SIG-M5 (cell line): ENCODE data around the gene MPV17L2.
"Not testable (repeated sequence)": the region's sequence is repeated elsewhere in the genome, so short reads cannot be mapped to it uniquely, and the experiment has no call there.

ENCODE experiments used
- DNase-seq: peaks from one replicate; lab custom pipeline; 2025; lab: John Stamatoyannopoulos, UW

The MPV17L2 gene

DNA sequence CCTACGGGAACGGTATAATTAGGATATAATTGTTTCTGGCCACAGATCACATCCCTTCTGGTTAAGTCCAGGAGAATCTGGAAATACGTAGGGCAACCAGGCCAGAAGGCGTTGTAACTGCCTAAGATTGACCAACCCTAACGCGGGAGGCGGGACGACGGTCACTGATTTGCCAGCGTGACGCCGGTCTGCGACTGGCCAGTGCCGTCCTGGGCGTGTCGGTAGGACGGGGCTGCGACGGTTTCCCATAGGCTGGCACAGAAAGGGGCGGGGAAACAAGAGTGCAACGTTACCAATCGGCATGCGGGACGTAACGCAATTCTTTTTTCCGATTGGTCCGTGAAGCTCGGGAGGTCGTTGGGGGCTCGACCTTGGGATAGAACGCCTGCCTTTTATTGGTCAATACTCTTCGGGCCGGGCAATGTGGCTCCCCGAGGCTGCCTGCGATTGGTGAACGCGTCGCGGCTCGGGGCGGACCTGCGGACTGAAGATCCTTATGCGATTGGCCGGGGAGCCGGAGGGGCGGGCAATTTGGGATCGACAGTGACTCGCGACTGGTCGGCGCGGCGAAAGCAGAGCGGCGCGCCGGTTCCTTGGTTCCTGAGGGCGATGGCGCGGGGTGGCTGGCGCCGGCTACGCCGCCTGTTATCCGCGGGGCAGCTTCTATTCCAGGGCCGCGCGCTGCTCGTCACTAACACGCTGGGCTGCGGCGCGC is at the start of gene MPV17L2:
TSS of gene MPV17L2 (plus strand) at position 546 of the 715 bp plus-strand sequence. CDS start at position 610, 64 bp downstream.
- peak; percentile 99 for DNase-seq

DNA sequence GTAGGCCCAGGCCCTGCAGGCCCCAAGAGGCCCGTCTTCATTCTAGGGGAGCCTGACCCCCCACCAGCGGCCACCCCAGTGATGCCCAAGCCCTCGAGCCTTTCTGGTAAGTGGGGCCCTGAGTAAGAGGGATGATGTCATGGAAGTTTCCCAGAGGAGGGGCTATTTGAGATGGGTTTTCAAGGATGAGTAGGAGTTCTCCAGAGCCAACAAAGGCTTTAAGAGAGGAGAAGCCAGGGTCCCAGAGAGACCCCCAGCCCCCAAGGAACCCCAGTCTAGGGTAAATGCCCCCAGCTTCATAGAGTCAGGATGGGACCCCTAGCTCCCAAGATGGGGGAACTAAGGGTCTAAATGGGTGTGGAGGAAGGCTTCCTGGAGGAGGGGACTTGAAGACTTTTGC is 49.1 kb upstream of the MPV17L2 start:
- no peak for DNase-seq

DNA sequence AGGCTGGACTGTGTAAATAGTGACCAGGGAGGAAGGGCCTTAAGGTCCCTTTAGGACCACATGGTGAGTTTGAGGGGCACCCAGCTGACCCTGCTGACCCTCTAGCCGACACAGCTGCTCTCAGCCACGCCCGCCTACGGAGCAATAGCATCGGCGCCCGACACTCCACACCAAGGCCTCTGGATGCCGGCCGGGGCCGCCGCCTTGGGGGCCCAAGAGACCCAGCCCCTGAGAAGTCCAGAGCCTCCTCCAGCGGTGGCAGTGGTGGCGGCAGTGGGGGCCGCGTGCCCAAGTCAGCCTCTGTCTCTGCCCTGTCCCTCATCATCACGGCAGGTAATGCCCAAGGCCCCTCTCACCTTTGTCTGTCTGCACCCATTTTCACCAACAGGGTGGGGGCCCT is 48.7 kb upstream of the MPV17L2 start:
- no peak for DNase-seq

DNA sequence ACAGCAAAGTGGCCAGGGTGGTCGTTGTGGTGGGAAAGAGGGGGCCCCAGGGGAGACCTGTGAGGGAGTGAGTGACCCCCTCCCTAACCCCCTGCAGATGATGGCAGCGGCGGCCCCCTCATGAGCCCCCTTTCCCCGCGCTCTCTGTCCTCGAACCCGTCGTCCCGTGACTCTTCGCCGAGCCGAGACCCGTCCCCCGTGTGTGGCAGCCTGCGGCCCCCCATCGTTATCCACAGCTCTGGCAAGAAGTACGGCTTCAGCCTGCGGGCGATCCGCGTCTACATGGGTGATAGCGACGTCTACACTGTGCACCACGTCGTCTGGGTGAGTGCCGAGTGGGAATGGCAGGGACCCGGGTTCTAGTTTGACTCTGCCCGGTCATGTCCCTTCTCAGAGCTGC is 48.1 kb upstream of the MPV17L2 start:
- no peak for DNase-seq

DNA sequence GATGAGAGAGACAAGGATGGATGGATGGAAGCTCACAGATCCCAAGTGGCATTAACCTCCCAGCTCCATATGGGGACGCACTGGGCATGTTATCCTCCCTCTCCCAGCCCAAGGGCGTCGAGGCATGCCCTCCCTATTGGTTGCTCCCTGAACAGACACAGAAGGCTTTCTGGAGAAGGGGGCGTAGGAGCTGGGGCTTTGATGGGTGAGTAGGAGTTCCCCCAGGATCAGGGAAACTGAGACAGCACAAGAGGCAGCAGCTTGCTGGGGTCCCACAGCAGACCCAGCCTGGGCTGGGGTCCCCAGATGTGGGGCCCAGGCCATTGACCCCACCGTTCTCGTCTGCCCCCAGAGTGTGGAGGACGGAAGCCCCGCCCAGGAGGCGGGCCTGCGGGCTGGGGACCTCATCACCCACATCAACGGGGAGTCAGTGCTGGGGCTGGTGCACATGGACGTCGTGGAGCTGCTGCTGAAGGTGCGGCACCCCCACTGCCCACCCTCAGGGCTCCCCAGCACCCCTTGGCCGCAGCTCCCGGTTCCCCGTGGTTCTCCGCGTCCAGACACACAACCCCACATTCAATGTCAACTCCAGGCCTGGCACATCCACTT is 47.5 kb upstream of the MPV17L2 start:
- no peak for DNase-seq

DNA sequence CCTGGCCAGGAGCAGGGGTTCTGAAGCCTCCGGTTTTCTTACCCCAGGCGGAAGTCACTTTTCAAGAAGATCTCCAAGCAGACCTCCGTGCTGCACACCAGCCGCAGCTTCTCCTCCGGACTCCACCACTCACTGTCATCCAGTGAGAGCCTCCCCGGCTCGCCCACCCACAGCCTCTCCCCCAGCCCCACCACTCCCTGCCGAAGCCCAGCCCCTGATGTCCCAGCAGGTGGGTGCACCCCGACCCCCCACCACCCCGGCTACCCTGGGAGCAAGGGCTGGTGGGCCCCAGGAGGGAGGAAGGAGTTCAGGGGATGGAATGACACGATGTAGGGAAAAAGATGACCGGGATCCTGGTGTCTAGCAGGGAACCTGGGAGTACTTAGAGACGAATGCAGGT is 45.6 kb upstream of the MPV17L2 start:
- DNase-seq = no peak

DNA sequence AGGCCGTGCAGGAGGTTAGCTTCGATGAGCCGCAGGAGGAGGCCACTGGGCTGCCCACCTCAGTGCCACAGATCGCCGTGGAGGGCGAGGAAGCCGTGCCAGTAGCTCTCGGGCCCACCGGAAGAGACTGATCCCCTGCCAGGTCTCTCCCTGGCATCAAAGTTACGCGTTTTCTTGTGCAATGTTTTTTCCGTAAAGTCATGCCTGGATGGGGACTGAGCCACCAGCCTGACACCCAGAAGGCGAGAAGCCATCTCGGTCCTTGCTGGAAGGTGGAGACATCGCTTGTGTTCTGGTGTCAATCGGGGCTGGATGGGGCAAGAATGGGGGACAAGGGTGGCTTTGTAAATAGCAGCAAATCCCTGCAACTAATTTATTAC is 43.4 kb upstream of the MPV17L2 start:
- DNase-seq = no peak

DNA sequence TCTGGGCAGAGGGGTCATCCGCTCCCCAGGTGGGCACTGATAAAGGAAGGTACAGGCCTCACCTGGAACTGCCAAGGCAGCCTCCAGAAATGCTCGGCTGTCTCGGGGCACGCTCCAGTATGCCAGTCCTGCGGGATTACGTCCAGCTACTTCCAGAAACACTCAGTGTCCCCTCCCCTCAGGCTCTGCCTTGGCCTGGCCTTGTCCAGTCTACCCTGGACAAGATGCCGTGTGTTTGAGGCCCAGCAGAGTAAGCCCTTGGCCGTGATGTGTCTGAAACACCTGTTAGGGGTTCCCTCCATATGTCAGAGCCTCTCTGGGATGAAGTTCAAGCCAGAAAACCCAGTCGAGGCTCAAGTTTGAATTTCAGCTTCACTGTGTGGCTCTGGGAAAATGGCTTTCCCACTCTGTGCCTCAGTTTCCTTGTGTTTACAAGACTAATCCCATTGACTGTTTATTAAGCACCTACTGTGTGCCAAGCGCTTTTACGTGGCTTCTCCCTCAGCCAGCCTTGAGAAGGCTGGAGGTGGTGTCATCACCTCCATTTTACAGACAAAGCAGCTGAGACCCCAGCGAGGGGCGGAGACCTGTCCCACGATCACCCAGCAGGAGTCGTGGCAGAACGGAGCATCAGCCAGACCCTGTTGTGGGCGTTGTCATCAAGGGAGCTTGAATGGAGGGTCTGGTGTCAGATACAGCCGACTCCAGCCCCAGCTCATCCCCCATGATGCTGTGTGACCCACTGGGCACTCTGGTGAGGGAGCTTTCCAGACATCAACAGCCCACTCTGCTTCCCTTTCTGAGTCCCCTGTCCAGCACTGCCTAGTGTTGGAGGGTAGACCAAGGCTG is 42.0 kb upstream of the MPV17L2 start:
- no peak for DNase-seq

DNA sequence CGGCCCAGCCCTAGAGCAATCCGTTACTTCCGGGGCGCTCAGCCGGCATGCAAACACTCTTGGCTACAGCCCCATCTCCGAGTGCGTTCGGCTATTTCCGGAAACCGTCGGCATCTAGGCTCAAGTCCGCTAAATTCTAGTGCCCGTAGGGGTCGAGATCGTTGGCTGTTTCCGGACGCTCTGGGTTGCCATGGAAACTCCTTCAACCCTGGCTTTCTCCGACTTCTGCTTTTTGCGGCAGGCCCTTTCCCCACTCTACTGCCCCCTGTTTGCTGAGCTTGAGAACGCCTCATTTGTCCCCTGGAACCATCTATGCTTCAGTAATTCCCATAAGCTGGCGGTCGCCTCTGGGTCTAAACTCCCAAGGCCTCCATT is 40.6 kb upstream of the MPV17L2 start:
- peak; percentile 97 for DNase-seq

DNA sequence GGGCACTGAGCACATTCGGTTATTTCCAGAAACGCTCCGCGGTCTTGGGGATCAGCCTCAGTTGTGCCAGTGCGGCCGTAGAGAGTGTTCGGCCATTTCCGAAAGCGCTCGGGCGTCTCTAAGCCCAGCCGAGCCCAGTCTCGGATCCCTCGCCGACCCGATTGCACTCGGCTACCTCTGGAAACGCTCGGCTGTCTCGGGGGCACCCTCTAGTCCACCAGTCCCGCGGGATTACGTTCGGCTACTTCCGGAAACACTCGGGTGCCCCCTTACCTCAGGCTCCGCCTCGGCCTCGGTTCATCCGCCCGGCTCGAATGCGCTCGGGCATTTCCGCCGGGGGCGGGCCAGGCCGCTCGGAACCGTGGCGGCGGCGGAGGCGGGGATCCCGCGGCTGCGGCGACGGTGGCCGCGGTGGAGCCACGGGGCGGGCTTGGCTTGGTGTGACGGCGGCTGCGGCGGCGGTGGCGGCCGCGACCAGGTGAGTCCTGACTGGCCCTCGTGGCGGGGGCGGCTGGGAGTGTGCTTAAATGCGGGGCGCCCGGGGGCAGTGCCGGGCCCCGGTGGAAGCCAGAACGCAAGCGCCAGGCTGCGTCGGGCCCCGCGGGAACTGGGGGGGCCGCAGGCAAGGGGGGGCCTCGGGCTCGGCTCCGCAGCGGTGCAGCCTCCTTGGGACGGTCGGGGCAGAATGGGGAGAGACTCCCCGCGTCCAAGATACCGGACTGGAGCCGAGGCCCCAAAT is 40.0 kb upstream of the MPV17L2 start, which contains the start of gene PIK3R2:
TSS of gene PIK3R2 (plus strand) at position 347 of the 739 bp plus-strand sequence. CDS start 2,717 bp downstream, outside the sequence.
- peak; percentile 66 for DNase-seq

DNA sequence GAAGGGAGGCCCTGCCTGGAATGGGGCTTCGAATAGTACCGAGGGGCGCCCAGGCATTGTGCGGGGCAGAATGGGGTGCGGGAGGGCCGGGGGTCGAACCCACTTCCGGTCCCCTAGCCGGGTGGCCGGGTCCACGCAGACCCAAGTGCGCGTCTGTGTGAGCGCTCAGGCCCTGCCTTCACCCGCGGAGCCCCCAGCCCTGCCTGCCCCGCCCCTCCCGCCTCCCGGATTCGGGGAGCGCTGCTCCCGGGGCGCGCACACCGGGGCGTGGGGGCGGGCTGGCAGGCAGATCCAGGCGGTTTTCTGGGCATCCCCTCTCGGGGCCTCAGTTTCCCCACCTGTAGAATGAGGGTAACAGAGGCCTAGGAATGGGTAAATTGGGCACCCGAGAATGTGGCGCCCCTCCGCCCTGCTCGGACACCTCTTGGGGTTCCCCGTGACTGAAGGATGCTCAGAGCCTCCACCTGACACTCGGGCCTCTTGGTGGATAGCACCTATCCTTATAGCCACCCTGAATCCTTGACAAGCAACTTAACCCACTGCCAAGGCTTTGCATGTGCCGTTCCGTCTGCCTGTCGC is 39.4 kb upstream of the MPV17L2 start:
- DNase-seq = no peak

DNA sequence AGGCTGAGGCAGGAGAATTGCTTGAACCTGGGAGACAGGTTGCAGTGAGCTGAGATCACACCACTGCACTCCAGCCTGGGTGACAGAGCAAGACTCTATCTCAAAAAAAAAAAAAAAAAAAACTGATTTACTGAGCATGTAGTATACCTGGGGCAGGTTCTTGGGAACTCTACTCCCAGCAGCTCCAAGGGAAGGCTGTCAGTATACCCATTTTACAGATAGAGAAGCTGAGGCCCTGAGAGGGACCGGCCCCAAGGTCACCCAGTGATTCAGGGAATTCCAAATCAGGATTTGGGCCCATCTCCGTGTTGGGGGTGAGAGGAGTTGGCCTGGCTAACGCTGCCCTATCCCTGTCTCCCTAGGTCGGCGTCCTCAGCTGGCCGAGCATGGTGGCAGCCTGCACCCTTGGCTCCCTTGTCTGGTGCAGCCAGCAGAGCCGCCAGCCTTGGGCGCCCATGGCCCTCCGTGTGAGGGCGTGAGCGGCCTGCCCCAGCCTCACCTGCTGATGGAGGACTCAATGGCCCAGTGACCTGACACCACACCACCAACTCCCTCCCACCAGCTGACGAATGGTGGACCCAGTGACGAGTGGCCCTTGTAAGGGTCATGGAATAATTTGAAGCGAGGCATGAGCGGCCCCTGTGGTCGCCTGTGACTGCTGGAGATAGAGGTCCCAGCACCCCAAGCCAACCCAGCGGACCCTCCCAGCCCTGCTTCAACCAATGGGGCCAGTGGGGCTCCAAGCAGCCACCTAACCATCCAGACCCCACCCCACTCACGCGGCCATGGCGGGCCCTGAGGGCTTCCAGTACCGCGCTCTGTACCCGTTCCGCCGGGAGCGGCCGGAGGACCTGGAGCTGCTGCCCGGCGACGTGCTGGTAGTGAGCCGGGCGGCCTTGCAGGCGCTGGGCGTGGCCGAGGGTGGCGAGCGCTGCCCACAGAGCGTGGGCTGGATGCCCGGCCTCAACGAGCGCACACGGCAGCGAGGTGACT is 37.6 kb upstream of the MPV17L2 start:
- no peak for DNase-seq

DNA sequence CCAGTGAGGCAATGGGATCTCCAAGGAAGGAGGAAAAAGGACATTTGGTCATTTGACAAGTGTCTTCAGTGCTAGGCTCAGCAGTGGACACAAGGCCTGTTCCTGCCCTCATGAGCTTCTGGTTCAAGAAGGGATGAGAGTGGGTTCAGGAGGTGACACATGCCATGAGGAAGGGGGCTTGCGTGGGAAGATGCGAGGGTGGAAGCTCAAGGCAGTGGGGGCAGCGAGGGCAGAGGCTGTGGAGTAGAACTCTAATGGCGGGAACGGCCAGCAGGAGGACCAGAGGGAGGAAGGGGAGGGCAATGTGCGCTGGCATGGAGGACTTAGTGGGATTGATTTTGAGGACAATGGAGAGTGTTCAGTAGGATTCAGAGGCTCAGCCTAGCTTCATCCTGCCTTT is 36.8 kb upstream of the MPV17L2 start:
- DNase-seq = no peak

DNA sequence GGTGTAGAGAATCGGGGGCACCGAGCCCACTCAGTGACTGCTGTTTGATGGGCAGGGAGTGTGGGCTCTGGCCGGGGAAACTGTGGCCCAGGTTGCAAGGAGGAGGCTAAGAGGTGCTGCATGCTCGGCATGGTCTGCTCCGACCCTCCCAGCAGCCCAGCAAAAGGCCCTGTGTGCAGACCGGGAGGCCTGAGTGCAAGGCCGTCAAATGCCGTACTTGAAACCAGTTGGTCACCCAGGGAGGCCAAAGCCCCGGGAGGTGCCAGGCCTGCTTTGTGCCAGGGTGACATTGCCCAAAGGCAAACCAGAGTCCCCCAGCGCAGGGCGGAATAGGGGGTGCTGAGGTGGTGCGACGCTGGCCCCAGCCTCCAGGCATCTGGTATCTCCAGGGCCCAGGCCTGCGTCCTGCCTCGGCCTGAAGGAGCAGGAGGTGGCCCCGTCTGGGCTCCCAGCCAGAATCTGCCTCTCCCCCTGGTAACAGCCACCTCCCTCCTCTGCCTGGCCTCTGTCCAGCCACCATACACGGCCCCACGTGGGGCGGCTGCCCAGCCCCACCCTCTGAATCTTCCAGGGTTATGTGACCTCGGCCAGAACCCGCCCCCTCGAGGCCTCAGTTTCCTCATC is 36.1 kb upstream of the MPV17L2 start:
- no peak for DNase-seq

DNA sequence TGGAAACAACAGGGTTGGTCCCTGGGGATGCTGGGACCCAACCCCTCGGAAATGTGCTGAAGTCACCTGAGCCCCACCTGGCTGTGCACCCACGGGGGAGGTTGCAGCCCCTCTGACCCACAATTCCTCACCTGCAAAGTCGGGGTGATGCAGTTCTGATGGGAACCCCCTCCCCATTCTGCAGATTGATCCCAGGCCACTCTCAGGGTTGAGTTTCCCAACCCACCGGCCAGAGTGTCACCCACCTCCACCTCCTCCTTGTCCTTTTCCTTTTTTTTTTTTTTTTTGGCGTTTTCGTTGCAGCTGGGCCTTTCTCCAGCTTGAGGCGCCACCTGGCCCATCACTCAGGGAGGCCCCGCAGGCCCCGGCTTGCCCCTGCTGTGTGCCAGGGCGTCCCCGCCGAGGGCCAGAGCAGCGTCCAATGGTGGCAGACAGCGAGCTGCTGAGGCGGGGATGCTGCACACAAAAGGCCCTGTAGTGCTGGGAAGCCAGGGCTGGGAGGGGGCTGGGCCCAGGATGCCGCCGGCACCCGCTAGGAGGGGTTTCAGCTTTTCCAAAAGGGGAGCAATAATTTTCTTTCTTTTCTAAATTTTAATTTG is 35.5 kb upstream of the MPV17L2 start:
- no peak for DNase-seq

DNA sequence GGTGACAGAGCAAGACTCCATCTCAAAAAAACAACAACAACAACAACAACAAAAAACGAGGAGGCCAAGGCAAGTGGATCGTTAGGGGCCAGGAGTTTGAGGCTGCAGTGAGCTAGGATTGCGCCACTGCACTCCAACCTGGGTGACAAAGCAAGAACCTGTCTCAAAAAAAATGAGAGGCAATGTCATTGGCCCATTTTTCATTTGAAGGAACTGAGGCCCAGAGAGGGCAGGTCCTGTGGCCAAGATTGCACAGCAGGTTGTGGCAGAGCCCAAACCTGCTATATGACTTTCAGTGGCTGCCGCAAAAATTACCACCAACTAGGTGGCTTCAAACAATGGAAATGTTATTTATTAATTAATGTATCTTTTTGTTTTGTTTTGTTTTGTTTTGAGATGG is 34.6 kb upstream of the MPV17L2 start:
- no peak for DNase-seq

DNA sequence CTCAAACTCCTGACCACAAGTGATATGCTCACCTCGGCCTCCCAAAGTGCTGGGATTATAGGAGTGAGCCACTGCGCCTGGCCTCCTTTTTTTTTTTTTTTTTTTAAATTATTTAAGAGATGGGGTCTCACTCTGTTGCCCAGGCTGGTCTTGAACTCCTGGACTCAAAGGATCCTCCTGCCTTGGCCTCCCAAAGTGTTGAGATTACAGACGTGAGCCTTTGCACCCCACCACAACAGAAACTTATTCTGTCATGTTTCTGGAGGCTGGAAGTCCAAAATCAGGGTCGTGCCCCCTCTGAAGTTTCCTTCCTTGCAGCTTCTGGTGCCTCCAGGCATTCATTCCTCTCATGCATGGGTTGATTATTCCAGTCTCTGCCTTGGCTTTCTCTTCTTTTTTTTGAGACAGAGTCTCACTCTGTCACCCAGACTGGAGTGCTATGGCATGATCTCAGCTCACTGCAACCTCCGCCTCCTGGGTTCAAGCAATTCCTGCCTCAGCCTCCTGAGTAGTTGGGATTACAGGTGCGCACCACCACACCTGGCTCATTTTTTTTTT is 33.9 kb upstream of the MPV17L2 start:
- DNase-seq = not testable (repeated sequence)

DNA sequence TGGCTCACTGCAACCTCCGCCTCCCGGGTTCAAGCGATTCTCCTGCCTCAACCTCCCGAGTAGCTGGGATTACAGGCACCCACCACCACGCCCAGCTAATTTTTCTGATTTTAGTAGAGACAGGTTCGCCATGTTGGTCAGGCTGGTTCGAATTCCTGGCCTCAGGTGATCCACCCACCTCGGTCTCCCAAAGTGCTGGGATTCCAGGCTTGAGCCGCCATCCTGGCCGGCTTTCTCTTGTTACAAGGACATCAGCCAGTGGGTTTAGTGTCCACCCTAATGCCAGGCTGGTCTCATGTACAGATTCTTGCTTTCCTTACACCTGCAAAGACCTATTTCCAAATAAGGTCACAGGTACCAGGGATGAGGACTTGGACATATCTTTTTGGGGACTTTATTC is 33.2 kb upstream of the MPV17L2 start:
- DNase-seq = no peak

DNA sequence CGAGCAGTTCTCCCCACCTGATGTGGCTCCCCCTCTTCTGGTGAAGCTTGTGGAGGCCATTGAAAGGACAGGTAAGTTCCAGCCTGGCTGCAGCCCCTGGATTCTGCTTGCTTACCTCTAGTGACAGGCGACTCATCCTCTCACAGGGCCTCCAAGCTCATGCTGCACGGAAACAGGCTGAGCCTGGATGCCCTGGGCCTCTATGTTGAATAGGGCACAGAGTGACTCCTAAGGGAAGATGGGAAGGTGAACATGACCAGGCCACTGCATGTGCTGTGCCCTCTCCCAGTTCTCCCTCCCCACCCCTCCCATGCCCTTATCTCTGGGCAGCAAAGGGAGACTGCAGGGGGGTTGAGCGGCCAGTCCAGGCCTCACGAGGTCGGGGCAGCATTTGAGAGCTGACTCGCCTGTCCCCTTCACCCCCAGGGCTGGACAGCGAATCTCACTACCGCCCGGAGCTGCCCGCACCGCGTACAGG is 32.5 kb upstream of the MPV17L2 start:
- DNase-seq = no peak
